MCF 10A (cell line): Measurements from ENCODE around the gene RPL23. TPM values are rescaled to one million over a fixed set of nuclear protein-coding genes. Genes with fewer than 3 reads are reported as not detected.

ENCODE experiments used
- BruUV-seq: library from RNA; stranded (reverse); fragments of 400-500 nt; replicated peaks from 2 replicates; lab custom pipeline; 2021; lab: Mats Ljungman, UMichigan
- CTCF ChIA-PET: fragments of 300-600 bp; sonication (Branson Sonifier 250); formaldehyde crosslinking; extraction: SDS; loops from one replicate; lab custom pipeline; 2021; ENCODE audit warnings: antibody characterized with exemption, inconsistent platforms; lab: Yijun Ruan, JAX
- POLR2A ChIA-PET: fragments of 300-600, 350-650 bp; sonication (Branson Sonifier 250); formaldehyde crosslinking; extraction: SDS; loops from one replicate; lab custom pipeline; 2020; ENCODE audit warnings: antibody characterized with exemption, inconsistent platforms; lab: Yijun Ruan, JAX
- DNase-seq: peaks from one replicate; pipeline ENCODE4 v3.0.0-alpha.2; 2018; ENCODE audit not compliant: unreplicated experiment
- H3K27ac Mint-ChIP-seq: one replicate; pipeline ENCODE4 v1.8.0; 2022; ENCODE audit warnings: mild to moderate bottlenecking, low read depth, mixed read lengths; ENCODE audit not compliant: unreplicated experiment
- H3K27me3 Mint-ChIP-seq: one replicate; pipeline ENCODE4 v1.8.0; 2022; ENCODE audit warnings: mixed read lengths; ENCODE audit not compliant: insufficient read depth, unreplicated experiment
- H3K36me3 Mint-ChIP-seq: one replicate; pipeline ENCODE4 v1.8.0; 2022; ENCODE audit warnings: mild to moderate bottlenecking, moderate library complexity, mixed read lengths; ENCODE audit not compliant: insufficient read depth, unreplicated experiment
- H3K4me1 Mint-ChIP-seq: one replicate; pipeline ENCODE4 v1.8.0; 2022; ENCODE audit warnings: mixed read lengths; ENCODE audit not compliant: insufficient read depth, unreplicated experiment
- H3K4me3 Mint-ChIP-seq: one replicate; pipeline ENCODE4 v1.8.0; 2022; ENCODE audit warnings: mild to moderate bottlenecking, moderate library complexity, mixed read lengths; ENCODE audit not compliant: unreplicated experiment
- H3K9me3 Mint-ChIP-seq: one replicate; pipeline ENCODE4 v1.8.0; 2022; ENCODE audit warnings: mixed read lengths; ENCODE audit not compliant: unreplicated experiment
- CTCF ChIP-seq: fragments of 200-600 bp; IDR thresholded peaks from one replicate; pipeline ENCODE4 v1.8.0; 2022; ENCODE audit warnings: antibody characterized with exemption, mild to moderate bottlenecking; ENCODE audit not compliant: unreplicated experiment
- intact Hi-C: fragments of 100-400 bp; cut with micrococcal nuclease; formaldehyde crosslinking; loops from 2 replicates; pipeline ENCODE4 v1.14.1; 2022
- total RNA-seq: library from RNA; stranded (reverse); gene quantifications from 2 replicates; pipeline ENCODE4 v1.2.3, GENCODE V29; 2022

The RPL23 gene
- total RNA-seq, 1 experiment from 2014 or later: 1,891 TPM

GRCh38 chr17:38885044-38885727, 31.7 kb upstream of the RPL23 start:
- no TSS peak for BruUV-seq
- POLR2A ChIA-PET: interaction anchor here (1.0 to 1.1 kb wide), 2 partner anchors 14 to 15 kb away, joined by 3 to 4 read pairs; partner anchors contain the start of gene LASP1
- peaks cover 19% of the 10 kb centered on the region for H3K4me1 Mint-ChIP-seq

GRCh38 chr17:38883592-38884526, 30.3 kb upstream of the RPL23 start:
- H3K36me3 Mint-ChIP-seq: peaks cover 49% of the 10 kb centered on the region
- TF ChIP-seq CTCF: no peak
- H3K27ac Mint-ChIP-seq: peak overlapping the region; percentile 77
- CTCF ChIA-PET: interaction anchor here (0.6 to 1.0 kb wide), 2 partner anchors 13 to 111 kb away, joined by 4 to 5 read pairs; no protein-coding TSS in a partner anchor
- DNase-seq: no peak
- intact Hi-C loops: no loop called here
- no peaks in the 10 kb centered on the region for H3K27me3 Mint-ChIP-seq
- no peak overlapping the region for H3K4me3 Mint-ChIP-seq
- H3K9me3 Mint-ChIP-seq: no peaks in the 10 kb centered on the region
- POLR2A ChIA-PET: interaction anchor here (1.1 kb wide), 1 partner anchor 14 kb away, joined by 4 read pairs; the partner anchor contains the start of gene LASP1
- peaks cover 28% of the 10 kb centered on the region for H3K4me1 Mint-ChIP-seq
- BruUV-seq: no TSS peak

More at GRCh38 chr17:38885044-38885727, 31.7 kb upstream of the RPL23 start:
- peaks cover 48% of the 10 kb centered on the region for H3K36me3 Mint-ChIP-seq
- CTCF ChIA-PET: interaction anchor here (0.7 kb wide), 1 partner anchor 17 kb away, joined by 3 read pairs; no protein-coding TSS in a partner anchor
- no peaks in the 10 kb centered on the region for H3K27me3 Mint-ChIP-seq
- H3K4me3 Mint-ChIP-seq: no peak overlapping the region
- H3K27ac Mint-ChIP-seq: no peak overlapping the region
- intact Hi-C loops: no loop called here
- no peak for DNase-seq
- no peak for TF ChIP-seq CTCF
- no peaks in the 10 kb centered on the region for H3K9me3 Mint-ChIP-seq

- TF ChIP-seq CTCF: no peak
- H3K27ac Mint-ChIP-seq: peak overlapping the region; percentile 77
- POLR2A ChIA-PET: interaction anchor here (1.1 kb wide), 1 partner anchor 13 kb away, joined by 4 read pairs; the partner anchor contains the start of gene LASP1
- no peak overlapping the region for H3K4me3 Mint-ChIP-seq
- no peak for DNase-seq
- no peaks in the 10 kb centered on the region for H3K27me3 Mint-ChIP-seq
- H3K9me3 Mint-ChIP-seq: no peaks in the 10 kb centered on the region
- peaks cover 40% of the 10 kb centered on the region for H3K36me3 Mint-ChIP-seq
- no TSS peak for BruUV-seq
- intact Hi-C loops: no loop called here
- CTCF ChIA-PET: interaction anchor here (0.6 to 1.5 kb wide), 3 partner anchors 12 to 100 kb away, joined by 3 to 4 read pairs (median 3); no protein-coding TSS in a partner anchor
- peaks cover 28% of the 10 kb centered on the region for H3K4me1 Mint-ChIP-seq
These were observed 29.3 kb upstream of the RPL23 start for GRCh38 chr17:38882870-38883269.
